HG02973 (cell line): ENCODE measurements around the gene INAVA.

Source experiments
- ATAC-seq: cut with Tn5 transposase; IDR thresholded peaks from one replicate; pipeline ENCODE4 v1.9.1; 2021; ENCODE audit warnings: moderate library complexity; ENCODE audit not compliant: unreplicated experiment

Gene INAVA, protein sequence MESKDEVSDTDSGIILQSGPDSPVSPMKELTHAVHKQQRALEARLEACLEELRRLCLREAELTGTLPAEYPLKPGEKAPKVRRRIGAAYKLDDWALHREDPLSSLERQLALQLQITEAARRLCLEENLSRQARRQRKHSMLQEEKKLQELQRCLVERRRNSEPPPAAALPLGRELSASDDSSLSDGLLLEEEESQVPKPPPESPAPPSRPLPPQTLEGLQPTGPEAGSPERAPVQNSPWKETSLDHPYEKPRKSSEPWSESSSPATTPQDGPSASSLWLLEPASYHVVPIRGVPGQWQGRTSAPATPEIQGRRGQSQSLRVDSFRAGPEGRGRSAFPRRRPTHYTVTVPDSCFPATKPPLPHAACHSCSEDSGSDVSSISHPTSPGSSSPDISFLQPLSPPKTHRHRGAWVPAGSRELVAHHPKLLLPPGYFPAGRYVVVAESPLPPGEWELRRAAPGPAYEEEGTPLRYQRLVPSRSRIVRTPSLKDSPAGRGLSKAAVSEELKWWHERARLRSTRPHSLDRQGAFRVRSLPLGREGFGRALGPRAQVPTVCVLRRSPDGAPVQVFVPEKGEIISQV

DNA sequence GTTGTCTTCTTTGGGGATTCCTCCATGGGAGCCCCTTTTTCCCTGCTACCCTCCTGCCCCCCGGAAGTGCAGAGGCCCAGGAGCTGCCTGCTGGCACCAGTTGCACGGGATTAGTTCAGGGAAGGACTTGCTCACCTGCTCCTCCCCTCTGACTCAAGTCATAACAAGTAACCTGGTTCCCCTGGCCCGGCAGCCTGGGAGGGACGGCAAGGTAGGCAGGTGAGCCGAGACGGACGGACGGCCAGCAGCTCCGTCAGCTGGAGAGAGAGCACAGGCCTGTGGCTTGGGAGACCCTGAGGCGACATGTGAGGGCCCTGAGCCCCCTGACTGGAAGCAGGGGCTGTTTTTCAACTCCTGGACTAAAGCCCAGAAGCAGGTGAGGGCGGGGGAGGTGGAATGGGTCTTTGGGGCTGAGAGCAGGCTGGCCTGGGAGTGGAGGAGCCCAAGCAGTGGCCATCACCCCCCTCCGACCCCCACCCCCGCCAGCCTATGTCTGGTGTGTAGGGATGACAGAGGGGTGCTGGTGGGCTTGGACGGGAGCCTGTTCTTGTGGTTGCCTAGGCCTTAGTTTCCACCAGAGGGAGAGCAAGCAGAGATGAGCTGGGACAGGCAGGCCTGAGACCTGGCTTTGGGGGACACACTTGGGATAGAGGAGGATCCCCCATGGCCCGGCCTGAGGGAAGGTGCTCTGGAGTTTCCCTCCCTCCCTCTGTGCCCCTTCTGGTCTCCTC is at the start of gene INAVA:
TSS of gene INAVA (plus strand) at position 189 of the 731 bp plus-strand sequence. CDS start 3,501 bp downstream, outside the sequence.
- ATAC-seq, result no peak

DNA sequence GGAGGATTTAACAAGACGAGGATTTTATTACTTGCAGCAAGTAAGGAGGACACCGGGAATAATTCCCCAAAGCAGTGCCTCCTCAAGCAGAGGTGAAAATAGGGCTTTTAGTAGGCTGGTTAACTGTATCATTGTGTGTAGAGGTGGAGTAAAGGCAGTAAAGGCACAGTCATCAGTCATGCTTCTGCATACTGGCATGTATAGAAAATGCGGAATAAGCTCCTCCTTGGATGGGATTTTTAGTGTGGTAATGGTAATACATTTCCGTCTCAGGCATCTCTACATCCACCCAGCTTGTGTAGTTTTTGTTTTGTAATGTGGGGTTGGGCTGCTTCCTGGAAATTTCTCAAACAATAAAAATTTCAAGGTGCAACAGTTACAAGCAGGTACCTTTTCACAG is 49.3 kb upstream of the INAVA start:
- no peak for ATAC-seq

DNA sequence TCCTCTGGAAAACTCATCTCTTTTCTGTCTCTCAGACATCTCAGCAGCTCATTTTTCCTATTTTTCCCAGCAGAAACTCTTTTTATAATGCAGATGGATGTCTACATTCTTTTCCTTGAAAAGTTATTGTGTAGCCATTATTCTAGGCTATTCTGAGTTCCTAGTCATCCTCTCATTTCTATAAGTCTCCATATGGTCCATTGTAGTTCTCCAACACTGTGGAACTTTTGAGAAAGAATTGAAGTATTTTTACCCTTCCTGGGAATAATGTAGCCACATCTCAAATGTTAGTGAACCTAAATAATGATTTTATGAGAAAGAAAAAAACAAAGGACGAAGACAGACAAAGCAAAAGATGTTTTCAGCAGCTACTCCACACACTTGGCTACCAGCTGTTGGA is 48.3 kb upstream of the INAVA start:
- no peak for ATAC-seq

DNA sequence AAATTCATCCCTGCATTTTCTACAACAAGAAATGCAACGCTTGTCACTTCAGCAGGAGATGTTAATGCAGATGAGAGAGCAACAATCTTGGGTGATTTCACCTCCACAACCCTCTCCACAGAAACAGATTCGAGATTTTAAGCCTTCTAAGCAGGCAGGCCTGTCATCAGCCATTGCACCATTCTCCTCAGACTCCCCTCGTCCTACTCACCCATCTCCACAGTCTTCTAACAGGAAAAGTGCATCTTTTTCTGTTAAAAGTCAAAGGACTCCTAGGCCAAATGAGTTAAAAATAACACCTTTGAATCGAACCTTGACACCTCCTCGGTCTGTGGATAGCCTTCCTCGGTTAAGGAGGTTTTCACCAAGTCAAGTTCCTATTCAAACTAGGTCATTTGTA is 45.3 kb upstream of the INAVA start:
- ATAC-seq, result no peak

DNA sequence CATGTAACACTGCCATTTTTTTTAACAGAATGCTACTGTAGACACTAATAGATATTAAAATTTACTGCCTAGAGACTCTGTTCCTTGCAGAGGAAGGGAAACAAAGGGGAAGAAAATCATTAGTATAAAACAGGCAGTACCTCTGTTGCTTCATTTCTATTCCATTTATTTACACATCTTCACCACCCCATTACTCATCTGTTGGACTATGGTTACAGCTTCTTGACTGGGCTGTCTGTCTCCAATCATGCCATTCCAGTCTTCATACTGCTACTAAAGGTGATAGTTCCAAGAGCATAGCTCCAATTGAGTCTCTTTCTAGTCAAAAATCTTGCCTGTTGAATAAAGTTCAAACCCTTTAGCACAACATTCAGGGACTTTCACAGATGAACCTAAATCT is 44.1 kb upstream of the INAVA start:
- no peak for ATAC-seq

DNA sequence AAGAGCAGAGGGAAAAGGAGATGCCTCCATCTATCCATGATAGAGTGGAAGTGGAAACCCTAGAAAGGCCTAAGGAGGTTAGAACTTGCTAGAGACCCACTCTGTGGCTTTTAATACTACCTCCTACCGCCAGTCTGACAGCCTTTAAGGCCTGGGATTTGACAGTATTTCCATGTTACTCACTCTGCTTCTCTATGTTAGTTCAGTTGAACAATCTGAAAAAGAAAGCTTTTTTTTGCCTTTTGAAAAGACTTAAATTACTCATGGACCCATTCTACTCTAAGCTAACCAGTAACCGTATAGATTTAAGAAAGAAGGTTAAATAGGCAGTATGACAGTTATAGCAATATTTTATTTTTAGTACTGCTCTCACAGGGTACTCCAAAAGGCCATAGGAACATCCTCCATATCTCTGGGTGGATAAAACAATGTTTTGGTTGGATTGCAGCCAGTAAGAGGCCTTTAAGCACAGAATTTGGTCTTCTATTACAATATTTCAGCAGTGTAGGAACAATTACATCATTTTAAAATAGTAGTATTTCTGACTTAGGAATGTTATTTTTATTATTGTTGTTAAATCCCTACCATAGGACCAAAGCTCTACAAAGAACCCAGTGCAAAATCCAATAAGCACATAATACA is 37.9 kb upstream of the INAVA start:
- ATAC-seq, result no peak

DNA sequence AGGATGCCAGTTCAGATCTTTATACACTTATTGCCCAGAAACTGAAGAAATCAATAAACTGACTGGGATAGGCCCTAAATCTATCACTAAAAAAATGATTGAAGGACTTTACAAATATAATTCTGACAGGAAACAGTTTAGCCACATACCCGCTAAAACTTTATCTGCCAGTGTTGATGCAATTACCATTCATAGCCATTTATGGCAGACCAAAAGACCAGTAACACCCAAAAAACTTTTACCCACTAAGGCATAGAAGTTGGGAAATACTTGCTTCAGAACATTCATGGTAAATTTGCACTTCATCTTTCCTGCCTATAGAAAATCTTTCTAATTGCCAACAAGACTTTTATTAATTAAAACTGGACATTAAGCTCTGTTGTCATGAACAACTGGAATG is 36.9 kb upstream of the INAVA start:
- ATAC-seq, result no peak

DNA sequence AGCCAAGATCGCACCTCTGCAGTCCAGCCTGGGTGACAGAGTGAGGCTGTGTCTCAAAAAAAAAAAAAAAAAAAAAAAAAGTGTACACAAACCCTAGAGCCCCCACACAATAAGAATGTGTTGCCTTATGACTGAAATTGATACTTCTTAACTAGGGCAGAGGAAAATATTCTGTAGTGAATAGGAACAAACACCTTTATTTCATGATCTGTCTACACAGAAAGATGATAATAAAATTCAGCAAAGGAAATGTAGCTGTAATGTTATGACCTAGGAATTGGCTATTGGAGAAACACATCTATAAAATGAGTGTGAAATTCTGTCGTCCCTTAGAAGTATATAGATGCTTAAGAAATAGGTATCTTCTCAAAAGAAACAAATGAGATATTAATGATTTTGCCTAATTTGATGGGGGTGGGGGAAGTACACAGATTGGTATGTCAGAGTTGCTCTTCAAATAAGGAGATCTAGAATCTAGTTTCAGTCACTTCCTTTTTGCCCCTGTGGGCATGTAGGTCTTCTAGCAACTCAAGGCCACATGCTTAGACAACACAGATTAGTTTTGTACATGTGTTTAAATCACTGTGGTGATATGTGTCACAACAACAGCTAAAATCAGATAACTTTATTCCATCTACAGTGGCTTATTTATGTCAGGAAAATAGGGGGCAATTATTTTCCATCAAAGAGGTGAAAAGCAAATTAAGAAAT is 32.6 kb upstream of the INAVA start:
- ATAC-seq, result peak; percentile 28

DNA sequence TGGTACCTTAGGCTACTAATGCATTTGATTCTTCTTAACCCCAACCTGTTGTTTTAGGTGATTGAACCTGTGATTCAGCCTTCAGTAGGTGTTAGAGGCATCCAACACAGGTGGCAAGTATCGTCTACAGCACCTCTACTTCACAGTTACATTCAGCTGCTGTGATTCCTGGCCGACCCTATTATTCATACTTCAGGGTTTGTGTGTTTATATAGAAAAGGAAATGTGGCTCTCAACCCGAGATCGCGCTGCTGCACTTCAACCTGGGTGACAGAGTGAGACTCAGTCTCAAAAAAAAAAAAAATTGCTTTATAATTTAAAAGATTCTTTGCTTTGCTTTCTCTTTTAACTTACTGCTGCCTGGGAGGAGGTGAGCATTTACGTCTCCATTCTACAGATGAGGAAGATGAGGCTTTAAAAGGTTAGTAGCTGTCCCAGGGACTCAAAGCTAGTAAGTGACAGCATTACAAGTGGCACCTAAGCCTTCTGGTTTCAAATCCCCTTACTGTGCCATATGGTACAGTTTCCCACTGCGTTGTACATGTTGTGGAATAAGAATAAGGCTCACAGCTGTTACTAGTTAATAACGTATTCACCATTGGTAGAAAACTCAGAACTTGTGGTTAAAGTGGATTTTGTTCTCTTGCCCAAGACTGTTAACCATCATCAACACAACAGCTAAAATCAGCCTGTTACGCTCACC is 31.8 kb upstream of the INAVA start:
- no peak for ATAC-seq

DNA sequence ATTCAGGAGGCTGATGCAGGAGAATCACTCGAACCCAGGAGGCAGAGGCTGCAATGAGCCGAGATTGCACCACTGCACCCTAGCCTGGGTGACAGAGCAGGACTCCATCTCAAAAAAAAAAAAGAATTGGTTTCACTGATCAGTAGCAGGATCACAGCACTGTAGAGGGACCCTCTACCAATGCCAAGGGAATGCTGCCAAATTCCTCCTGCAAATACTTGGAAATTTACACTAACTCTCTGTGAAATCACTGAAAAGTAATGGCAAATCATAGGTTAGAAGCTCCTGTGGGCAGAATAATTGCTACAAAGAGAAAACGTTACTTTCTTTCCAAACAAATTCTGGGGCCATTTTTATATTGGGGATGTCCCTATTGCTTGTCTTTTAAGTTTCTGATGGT is 28.6 kb upstream of the INAVA start:
- no peak for ATAC-seq

DNA sequence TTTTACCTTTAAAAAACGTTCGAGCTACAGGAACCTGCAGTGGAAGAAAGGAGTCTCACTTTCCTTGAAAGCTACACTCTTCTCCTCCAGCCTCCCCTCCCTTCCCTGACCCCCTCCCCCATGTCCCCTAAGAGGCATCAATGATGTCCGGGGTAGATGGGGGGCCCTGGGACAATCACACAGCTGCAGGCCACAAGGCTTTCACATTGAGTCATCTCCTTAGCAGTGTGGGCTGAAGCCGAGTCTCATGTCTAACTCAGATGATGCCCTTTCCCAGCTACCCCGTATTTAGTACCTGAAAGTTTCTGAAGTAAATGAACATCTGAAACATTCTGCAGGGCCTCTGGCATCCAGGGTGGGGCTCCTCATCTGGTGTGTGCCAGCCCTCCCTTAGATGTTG is 28.2 kb upstream of the INAVA start:
- ATAC-seq, result peak; percentile 81

DNA sequence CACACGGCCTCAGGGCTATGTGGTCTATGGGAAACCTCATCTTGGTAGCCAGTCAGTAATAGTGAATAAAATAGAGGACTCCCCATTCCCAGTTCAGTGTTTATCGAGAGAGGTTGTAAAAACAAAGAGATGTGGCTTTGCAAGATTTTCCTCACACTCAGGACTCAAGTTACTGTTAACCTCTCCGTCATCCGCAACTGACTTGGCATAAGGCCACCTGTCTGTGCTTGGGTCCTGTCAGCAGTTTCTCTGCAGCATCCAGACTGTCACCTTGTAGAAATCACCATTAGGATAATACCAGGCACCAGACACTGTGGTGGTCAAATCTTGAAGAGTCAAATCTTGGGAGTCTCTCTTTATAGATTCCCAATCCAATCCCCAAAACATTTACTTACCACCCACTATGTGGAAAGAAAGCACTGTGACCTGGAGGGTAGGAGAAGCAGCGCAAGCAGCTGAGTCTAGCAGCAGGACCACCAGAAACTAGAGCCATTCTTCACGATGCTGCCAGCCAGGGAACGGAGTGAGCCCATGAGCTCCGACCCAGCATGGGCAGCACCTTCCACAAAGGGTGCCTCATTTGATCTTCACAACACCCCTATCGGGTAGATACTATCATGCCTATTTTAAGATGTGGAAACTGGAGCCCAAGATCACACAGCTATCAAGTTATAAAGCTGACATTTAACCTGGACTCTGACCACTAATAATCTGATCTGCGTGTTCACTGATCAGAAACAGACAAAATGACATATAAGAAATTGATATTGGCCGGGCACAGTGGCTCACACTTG is 27.5 kb upstream of the INAVA start:
- ATAC-seq, result peak; percentile 6

DNA sequence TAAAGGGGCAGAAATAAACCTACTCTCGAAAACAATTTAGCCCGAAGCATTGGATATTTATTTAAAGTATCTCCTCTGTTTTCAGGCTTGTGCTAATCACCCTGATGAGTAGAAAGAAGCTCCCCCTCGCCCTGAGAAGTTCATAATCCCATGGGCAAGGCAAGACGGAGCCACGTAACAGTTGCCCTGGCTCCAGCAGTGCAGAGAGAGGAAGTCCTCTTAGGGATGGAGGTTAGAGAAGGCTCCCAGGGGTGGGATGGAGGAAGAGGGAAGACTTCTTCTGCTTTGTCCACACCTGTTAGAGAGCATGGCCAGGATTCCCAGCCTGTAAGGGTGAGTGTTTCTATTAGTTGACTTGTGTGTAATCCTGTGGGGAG is 25.3 kb upstream of the INAVA start:
- no peak for ATAC-seq

DNA sequence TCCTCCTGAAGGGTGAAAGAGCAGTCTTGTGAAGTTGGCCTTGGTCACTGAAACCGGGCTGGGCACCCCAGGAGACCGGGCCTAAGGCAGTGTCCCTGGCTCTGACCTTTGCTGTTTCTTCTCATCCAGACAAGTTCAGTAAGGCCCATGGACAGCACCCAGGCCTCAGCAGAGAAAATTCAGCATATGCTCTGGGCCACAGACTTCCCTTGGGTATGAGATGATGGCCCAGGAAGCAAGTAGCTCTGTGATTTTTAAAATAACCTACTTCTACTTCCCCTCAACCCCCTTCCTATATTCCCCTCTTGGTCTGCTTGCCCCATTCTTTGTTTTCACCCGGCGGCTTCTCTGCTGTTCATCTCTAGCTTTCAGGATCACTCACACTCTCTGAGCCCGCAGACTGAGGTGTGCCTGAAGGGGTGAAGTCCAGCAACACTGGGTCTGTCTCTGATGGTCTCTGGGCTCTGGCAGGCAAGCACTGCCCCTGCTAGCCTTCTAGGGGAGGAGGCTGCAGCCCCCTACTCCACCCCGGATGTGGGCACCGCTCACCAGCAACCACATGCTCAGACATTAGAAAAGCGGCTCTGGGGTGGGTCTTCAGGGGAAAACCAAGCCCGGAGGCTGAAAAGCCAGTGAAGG is 24.8 kb upstream of the INAVA start:
- ATAC-seq, result peak; percentile 52

DNA sequence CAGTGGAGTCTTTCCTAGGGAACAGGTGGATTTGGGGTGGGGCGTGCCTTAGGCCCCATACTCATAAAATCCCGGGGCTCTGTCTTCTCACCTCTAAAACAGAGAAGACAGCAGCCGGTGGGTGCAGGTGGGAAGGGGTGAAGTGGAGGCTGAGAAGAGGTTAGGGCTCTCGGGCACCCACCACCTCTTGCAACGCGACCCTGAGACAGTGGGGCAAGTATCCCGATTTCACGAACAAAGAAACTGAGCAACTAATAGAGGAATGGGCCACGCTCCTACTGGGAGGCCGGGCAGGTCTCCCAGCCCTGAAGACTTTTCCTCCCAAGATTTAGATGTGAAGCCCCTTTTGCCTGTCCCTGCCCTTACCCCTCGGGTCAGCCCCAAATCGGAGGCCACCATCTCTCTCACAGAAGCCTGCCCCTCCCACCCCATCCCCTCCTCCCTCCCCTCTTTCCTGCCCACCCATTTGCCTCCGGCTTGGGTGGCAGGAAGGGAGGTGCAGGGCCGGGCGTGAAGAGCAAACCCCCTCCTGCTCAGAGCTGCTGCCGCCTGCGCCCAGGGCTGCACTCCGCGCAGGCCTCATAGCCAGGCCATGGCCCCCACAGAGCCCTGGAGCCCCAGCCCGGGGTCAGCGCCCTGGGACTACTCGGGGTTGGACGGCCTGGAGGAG is 22.1 kb upstream of the INAVA start, which contains the start of gene GPR25:
TSS of gene GPR25 (plus strand) at position 536 of the 670 bp plus-strand sequence. CDS start at position 593, 57 bp downstream.
- no peak for ATAC-seq

DNA sequence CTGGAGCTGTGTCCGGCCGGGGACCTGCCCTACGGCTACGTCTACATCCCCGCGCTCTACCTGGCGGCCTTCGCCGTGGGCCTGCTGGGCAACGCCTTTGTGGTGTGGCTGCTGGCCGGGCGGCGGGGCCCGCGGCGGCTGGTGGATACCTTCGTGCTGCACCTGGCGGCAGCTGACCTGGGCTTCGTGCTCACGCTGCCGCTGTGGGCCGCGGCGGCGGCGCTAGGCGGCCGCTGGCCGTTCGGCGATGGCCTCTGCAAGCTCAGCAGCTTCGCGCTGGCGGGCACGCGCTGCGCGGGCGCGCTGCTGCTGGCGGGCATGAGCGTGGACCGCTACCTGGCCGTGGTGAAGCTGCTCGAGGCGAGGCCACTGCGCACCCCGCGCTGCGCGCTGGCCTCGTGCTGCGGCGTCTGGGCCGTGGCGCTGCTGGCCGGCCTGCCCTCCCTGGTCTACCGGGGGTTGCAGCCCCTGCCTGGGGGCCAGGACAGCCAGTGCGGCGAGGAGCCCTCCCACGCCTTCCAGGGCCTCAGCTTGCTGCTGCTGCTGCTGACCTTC is 21.5 kb upstream of the INAVA start:
- no peak for ATAC-seq

DNA sequence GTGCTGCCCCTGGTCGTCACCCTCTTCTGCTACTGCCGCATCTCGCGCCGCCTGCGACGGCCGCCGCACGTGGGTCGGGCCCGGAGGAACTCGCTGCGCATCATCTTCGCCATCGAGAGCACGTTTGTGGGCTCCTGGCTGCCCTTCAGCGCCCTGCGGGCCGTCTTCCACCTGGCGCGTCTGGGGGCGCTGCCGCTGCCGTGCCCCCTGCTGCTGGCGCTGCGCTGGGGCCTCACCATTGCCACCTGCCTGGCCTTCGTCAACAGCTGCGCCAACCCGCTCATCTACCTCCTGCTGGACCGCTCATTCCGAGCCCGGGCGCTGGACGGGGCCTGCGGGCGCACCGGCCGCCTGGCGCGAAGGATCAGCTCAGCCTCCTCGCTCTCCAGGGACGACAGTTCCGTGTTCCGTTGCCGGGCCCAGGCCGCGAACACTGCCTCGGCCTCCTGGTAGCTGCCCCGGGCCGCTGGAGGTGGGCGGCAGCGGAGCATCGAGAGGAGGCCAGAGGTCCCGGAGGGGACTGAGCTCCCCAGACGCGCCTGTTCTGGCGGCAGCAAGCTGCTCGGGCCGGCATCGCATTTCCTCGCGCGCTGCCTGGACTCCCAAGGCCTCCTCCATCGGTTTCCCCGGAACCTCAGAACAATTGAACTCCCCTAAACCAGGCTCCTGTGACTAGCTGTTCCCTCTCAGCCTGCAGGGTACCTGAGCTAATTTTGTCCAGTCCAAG is 20.9 kb upstream of the INAVA start:
- no peak for ATAC-seq
